VCaP (cell line): ENCODE results near the gene KIF20A.
"Not testable (repeated sequence)": the region's sequence is repeated elsewhere in the genome, so short reads cannot be mapped to it uniquely, and the experiment has no call there.

Experiments
- H3K27ac ChIP-seq: fragments of 450-650 bp; 2 replicates; pipeline ENCODE4 v1.5.1; 2017
- TF ChIP-seq, protein P1 (sequence below): fragments of 450-650 bp; conservative IDR thresholded peaks from 2 replicates; pipeline ENCODE4 v1.5.1; 2017; ENCODE audit warnings: mild to moderate bottlenecking, moderate library complexity

The KIF20A gene

GRCh38 chr5:138178516-138179276 lies at the start of gene KIF20A, which contains the start of gene BRD8:
TSS of gene KIF20A (plus strand) at chr5:138179112. CDS start at chr5:138179681, 569 bp downstream.
TSS of gene BRD8 (minus strand) at chr5:138178630. CDS start at chr5:138178614, 16 bp downstream.
- TF ChIP-seq, protein P1, sequence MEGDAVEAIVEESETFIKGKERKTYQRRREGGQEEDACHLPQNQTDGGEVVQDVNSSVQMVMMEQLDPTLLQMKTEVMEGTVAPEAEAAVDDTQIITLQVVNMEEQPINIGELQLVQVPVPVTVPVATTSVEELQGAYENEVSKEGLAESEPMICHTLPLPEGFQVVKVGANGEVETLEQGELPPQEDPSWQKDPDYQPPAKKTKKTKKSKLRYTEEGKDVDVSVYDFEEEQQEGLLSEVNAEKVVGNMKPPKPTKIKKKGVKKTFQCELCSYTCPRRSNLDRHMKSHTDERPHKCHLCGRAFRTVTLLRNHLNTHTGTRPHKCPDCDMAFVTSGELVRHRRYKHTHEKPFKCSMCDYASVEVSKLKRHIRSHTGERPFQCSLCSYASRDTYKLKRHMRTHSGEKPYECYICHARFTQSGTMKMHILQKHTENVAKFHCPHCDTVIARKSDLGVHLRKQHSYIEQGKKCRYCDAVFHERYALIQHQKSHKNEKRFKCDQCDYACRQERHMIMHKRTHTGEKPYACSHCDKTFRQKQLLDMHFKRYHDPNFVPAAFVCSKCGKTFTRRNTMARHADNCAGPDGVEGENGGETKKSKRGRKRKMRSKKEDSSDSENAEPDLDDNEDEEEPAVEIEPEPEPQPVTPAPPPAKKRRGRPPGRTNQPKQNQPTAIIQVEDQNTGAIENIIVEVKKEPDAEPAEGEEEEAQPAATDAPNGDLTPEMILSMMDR = no peak
- H3K27ac ChIP-seq = peak within 1 kb of the TSS; percentile 96

- TF ChIP-seq, protein P1 = no peak
- peak overlapping the region; percentile 26 for H3K27ac ChIP-seq
These were observed 49.6 kb upstream of the KIF20A start for GRCh38 chr5:138129347-138129746.

- TF ChIP-seq, protein P1 = no peak
- no peak overlapping the region for H3K27ac ChIP-seq
These were observed 46.4 kb upstream of the KIF20A start for GRCh38 chr5:138132543-138132942.

GRCh38 chr5:138138949-138139780 lies 39.7 kb upstream of the KIF20A start, which contains the start of gene NME5:
TSS of gene NME5 (minus strand) at chr5:138139428. CDS start at chr5:138138780, 648 bp downstream.
- TF ChIP-seq, protein P1 = no peak
- peak within 1 kb of the TSS; percentile 18; the same call in 1 of the 2 replicates for H3K27ac ChIP-seq

DNA sequence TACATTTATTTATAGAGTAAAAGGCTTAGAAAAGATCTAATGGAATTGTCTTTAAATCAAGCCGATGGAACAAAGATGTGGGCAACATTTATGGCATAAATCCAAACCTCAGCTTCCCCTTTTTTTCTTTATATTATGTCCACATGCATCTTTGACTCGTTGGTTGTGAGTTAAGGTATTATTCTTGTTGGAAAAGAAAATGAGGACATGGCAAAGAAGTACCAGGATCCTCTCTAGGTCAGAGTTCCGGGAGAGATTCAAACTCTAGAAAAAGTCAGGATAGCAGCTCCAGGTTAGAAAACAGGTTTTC lies 39.2 kb upstream of the KIF20A start:
- TF ChIP-seq, protein P1 = no peak
- peak overlapping the region; percentile 18; the same call in 1 of the 2 replicates for H3K27ac ChIP-seq

DNA sequence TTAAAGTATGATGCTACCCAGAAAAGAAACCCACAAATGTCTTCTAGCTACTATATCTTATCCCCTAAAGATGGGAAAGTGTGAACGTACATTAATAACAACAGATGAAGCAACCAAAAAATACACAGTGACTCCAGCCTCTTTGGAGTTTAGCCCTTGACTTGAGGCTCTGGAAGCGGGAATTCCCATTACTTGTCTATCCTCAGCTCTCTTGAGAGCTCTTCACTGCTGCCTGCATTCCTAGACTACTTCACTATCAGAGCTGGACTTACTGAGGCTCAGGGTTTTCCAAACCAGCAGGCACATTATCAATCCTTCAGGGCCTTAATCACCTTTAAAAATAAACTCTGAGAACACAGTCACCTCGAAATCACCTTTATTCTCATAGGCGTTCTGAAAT lies 38.6 kb upstream of the KIF20A start:
- TF ChIP-seq, protein P1 = no peak
- no peak overlapping the region for H3K27ac ChIP-seq

DNA sequence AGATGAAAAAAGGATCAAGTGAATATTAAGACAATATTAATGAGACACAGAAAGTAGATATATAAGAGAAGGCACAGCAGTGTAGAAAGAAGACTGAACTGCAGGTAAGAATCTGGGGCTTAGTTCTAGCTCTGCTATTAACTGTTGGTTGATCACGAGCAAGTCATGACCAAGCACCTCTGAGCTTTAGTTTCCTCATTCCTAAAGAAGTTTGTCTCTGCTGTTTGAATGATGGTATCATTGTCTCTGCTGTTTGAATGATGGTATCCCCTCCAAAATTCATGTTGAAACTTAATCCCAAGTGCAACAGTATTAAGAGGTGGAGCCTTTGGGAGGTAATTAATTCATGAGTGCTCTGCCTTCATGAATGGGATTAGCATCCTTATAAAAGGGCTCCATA lies 37.2 kb upstream of the KIF20A start:
- TF ChIP-seq, protein P1 = no peak

GRCh38 chr5:138143578-138143977 lies 35.3 kb upstream of the KIF20A start:
- not testable (repeated sequence) for H3K27ac ChIP-seq

More for the DNA sequence above, 37.2 kb upstream of the KIF20A start:
- no peak overlapping the region for H3K27ac ChIP-seq
